Stimulated activated CD4-positive, alpha-beta T cell treated with anti-CD3 and anti-CD28 coated beads, Interleukin-2, amount 100 ng/mL, for 4 hours (primary cell): ENCODE data around the gene FNDC3B.

Experiments used
- DNase-seq: peaks from one replicate; pipeline ENCODE4 v3.0.0-alpha.2; 2020; ENCODE audit warnings: low read depth

The FNDC3B gene

DNA sequence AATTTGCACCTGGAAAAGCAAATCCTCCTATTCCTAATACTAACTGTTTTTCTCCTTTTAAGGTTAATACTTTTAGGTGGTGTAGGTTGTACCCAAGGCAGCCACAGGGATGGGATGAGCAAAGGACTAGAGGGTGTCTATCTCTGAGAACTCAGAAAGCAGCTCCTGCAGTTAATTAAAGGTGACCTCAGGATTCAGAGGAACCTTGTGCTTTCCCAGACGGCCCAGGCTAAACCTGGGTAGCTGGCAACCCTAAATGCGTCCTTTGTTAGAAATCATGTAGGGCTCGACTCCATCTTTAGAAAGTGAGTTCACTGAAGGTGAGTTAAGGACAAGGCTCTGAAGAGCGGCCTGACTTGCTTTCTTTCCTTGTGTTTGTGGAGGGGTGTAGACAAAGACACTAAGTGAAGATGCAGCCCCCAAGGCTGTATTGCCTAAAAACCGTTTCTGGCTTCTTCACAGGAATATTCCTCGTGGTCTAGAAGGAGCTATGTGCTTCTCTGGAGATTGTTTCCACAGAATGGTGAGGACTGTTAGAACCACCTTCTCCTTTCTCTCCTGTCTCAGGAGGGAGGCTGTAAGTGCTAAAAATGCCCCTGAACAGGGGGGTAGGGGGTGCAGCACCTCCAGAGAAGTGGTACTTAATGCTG, 14.9 kb downstream of the FNDC3B start:
- no peak for DNase-seq

DNA sequence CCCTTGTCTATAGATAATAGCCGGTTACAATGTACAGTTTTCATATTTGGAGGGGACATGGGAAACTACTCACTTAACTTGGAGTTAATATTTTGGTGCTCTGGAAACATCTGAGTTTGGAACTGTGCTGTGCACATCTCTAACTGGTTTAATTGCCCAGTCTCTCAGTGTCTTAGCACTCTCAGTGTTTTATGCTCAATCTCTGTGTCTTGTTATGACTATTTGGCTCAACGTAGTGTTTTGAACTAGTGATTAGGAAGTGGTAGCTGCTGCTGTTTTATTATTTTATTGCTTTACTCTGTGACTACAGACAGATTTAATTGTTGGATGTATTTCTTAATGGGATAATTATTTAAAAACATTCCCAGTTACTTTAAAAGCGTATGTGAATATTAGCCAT, 17.0 kb downstream of the FNDC3B start:
- DNase-seq: no peak

DNA sequence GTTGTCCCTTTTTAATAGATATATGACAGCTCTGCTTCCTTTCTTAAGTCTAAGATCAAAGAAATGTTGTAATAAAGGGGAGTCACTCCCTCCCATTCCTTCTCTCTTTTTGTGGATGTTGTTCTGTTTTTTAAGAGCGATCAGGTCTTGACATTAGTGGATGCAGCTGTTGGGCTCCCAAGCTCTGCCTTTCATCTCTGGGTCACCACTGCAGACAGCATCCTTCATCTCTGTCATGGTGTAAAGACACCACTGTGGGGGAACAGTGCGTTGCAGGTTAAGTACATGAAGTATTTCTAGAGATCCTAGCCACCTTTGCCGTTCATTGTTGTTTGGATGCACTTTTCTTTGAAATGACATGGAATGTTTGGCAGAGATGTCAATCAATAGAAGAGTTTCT, 17.7 kb downstream of the FNDC3B start:
- no peak for DNase-seq

DNA sequence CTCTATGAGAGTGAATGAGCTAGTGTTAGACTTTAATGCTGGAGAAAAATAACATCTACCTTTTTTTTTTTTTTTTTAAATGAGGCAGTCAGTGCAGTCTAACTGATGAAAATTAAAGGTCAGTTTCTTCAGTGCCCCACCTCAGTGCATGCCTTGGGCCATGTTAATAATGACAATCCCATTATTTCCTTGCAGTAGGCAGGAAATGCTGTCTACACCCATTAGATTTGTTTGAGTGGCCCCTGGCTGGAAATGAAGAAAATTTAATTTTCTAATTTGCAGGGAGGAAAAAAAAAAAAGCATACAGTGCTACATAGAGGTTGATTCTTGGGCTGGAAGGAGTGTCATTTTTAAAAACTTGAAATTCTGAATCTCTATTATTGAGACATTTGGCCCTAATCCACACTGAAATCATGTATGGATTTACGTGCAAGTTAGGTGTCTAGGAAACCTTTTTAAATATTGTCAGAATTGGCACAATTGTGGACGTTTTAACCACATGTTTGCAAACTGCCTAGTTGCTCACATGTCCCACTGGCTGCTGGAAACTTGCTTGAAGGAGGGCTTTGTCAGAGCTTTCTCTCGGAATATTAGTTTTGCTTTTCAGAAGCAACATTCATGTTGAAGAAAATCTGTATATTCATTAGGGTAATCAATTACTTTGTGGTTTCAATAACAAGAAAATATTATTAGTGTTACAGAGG, 18.4 kb downstream of the FNDC3B start:
- DNase-seq: no peak

DNA sequence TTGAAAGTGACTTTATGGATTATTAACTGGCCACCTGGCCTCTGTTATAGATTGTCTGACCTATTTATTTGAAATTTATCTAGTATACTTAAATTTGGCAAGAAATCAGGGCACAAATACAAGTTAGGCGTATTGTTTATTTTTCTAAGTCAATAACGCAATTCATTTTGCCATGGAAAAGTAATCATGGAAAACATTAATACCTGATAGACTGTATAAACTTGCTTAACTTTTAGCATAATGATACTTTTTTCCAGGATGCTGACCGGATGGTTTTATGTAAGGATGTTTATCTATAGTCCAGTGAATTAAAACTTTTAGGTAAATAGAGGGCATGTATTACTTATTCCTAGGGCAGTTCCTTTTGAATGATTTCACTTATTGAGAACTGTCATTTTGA, 20.2 kb downstream of the FNDC3B start:
- DNase-seq: no peak

DNA sequence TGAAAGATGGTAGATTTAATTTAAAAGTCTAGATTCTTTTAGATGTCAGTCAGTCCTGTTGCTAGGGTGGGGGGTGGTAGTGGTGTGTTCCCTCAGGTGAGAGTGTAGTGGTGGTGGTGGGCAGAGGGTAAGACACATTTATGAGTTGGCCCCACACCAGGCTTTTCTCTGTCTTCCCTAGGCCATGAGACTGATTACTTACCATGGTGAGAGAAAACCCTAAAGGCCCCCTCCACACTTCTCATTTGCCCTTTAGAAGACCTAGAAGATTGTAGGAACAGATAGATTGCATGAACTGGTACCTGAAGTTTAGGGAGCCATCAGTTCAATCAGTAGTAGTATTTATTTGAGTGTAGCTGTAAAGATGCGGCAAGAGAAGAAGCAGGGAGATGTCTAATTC, 20.9 kb downstream of the FNDC3B start:
- no peak for DNase-seq

DNA sequence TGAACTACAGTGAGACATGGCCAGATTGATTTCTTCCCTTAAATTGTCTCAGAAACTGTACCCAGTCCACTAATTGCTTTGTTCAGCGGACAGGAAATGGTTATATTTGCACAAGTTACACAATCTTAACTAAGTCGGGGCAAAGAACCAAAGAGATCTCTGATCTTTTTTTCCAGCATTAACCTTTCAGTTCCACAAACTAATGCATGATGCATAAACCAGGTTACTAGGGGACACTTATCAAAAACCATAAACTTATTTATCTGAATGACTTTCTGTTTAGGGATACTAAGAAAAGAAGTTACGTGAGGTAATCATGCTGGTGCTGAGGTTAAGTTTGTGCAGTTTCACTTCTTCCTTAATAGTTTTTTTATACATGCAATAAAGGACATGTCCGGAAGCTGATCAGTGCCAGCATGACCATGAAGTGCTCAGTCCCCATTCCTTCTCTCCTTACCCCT, 22.4 kb downstream of the FNDC3B start:
- no peak for DNase-seq

DNA sequence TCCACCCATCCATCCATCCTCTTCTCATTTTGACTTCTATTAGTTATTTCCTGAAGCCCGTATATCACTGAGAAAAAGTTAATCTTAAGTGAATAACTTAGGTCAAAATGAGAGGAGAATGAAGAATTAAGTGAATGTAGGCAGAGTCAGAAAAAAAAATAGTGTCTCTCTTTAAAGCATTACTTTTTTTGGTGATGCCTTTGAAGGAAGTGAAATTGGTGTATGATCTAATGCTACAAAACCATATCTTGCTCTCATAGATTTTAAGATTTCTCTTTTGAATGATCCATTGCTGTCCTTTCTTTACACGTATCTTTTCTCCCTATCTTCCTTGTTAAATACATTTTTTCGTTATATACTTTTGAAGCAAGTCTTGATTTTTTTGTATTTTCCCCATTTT, 23.4 kb downstream of the FNDC3B start:
- no peak for DNase-seq

DNA sequence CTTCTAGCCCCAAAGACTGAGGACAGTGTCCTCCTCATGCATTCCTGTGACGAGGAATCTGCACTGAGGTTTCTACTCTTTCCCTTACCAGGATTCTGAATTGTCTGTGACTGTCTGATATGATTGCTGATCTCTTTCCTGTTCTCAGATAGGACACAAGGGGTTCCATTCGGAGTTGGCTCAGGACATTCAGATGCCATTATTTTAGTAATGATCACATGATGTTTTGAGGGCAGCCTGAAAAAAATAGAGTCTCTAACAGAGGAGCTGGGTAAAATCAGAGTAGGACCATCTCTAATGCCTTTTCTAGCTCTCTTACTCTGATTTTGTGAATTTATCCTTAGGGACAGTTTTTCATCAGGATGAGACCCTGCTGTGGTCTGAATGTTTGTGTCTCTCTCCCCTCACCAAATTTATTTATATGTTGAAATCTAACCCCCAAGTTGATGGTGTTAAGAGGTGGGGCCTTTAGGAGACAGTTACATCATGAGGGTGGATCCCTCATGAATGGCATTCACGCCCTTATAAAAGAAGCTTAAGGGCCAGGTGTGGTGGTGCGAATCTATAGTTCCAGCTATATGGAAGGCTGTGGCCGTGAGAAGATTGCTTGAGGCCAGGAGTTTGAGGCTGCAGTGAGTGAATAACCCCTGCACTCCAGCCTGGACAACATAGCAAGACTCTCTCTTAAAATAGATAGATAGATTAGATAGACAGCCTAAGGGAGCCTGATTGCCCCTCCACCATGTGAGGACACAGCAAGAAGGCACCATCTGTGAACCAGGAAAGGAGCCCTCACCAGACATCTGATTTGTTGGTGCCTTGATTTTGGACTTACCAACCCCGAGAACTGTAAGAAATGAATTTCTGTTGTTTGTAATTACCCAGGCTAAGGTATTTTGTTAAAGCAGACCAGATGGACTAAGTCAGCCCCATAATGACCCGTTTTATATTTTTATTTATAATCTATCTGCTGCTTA, 24.4 kb downstream of the FNDC3B start:
- no peak for DNase-seq

DNA sequence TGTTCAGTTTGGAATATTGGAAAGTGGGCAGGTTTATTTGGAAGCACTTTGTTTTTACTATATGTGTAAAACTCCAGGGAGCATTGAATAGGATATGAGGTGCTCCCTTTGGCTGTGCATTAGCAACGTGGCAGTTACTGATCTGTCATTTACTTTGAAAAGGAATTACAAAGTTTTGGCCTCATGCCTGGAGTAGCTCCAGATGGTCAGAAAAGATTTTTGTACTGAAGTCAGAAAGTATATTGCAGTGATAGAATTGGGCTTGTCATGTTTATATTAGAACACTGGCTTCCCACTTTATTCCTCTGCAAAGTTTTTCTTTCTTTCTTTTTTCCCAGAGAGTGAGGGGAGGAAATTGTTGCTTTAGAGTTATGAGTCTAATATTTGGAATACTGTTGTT, 26.1 kb downstream of the FNDC3B start:
- DNase-seq: no peak

DNA sequence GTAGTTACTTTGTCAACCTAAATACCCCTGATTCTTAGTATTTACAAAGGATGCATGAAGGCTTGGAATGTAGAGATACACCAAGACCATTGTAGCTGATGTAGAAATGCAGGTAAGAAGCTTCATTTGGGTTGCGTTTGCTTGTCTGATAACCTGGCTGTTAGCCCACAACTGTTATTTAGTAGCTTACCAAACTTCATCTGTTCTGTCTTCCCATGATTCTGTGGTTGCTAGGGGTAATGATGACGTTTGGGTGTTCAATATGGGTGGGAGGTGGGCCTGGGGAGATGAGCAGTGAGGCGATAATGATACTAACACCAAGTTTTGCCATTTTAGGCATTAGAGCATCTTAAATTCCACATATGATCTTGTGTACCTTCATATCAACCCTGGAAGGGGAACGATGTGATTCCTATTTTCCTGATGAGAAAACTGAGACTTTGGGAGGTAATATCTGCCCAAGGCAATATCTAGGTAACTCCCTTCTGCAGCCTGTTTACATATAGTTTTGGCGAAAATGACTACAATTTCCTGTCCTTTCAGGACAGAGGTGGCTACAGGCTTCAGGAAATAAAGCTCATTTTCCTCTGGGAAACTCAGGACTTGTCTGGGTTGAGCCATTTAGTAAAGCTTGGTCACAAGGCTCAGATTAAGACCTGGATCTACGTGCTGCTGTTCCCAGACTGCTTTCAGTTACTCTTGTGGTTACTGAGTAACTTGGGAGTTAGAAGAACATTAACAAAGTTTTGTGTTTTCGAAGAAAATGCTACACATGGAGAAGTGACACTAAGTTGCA, 26.8 kb downstream of the FNDC3B start:
- DNase-seq: no peak

DNA sequence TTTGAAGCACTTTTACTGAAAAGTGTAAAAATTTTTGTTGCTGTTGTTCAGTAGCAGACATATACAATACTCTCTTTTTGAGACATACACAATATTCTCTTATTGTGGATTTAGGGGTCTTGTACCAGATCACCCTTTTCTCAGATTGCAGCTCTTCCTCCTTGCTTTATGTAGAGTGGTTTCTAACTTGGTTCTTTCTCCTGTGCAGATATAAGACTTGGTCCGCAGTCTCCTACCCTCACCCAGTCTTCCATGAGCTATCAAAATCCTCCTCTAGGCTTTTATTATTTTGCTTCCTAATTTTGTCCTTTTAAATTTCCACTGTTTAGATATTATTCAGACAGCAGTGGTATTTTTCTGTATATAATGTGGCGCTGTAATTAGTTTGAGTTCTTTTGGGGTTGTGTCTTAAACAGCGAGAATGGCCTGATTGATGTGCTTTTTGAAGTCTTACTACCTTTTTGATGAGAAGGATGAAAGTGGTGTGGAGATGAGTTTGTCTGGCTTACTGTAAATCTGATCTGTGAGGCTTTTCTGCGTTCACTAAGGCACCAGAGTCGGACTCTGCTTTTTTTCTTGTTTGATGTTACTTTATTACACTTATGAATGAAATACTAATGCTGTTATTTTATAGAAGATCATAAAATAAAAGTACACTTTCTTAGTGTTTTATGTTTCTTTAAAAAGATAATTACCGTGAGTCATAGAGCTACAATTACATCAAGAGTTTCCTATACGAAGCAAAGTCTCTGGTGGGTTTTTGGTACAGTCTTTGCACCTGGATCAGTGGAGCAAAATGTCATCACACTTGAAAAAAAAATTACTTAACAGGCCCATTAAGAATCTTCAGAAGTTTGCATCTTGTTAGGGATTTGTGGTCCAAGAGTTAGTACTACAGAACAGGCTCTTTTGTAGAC, 27.8 kb downstream of the FNDC3B start:
- DNase-seq: no peak

DNA sequence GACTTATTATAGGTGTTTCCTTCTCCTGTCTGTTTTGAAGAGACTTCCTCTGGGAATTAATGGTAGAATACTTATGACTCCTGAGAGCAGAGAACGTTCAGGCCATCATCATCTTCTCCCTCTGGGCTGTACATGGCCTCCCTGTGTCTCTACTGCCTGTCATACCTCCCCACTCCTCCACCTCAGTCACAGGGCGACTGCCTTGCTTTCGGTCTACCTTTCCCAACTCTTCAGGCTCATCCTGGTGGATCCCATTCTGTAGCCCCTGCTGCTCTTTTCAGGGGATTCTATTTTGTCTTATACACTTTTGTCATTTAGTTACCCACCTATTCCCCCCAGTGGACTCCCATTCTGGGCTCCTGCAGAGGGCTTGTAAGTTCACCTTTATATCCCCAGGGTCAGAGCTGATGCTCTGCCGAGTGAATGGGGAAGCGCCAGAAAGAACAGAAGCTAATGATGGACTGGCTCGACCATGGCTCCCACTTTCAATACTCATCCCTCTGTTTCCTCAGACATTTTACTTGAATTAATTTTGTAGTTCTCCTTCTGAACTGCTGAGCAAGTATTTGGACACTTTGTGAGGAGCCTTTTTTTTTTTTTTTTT, 28.6 kb downstream of the FNDC3B start:
- no peak for DNase-seq

DNA sequence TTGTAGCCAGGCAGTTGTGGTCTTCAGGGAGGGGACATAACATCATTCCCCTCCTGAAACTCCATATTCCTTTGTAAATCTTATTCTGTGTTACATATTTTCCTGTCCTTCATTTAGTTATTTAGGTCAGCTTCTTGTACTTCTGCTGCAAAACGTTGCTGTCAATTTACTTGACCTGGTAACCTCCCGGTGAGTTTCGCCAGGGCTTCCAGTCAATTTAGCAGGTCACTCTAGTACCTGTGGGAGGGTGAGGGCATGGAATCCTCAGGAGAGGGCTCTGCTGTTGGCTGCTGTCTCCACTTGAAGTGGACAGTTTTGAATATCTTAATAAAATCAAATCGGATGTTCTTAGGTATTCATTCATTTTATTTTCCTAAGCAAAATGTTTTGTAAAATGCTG, 29.6 kb downstream of the FNDC3B start:
- DNase-seq: no peak

DNA sequence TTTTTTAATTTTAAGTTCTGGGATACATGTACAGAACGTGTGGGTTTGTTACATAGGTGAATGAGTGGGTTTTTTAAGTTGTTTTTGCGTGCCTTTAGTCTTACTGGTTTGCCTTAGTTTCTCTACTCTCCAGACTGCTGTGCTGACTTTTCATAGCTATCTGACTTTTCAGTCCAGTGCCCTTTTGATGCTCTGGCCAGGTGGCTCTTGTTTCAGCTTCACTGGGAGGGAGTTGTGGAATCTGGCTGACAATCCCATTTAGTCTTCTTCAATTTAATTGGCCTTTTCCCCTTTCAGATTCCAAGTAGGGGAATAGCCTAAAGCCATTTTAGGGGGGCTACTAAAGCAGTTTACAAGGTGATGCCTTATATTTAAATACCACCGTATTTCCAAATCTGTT, 30.1 kb downstream of the FNDC3B start:
- no peak for DNase-seq

DNA sequence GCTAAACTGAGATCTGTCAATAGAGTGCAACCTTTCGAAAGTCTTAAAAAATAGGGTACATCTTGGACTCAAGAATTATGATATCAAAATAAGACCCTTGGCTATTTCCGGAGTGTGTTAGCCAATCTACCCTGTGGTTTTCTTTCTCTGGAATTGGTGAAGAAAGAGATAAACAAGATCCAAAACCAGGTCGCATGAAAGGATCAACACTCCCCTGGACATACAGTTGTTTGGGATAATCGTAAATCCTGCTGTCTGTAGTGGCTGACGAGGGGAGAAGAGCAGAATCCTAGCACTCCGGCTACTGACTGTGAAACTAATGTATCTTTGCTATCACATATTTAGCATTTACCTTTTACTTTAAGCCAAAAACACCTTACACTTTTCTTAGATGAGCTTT, 30.9 kb downstream of the FNDC3B start:
- DNase-seq: no peak

DNA sequence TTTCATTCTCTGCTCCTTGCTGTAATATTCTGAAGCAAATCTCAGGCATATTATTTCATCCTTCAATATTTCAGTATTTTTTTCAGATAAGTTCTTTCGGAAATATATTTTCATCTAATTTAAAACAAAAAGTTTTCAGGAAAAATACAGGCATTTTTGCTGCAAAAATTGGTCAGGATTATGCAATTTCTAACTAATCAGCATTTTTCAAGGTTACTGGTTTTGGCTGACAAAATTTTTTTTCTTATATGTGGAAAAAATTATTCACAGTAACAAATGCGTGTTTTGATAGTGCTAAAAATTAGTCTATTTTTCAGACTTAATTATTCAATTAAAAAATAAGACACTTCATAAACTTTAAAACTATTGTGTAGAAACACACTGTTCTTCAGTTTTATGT, 31.4 kb downstream of the FNDC3B start:
- no peak for DNase-seq

DNA sequence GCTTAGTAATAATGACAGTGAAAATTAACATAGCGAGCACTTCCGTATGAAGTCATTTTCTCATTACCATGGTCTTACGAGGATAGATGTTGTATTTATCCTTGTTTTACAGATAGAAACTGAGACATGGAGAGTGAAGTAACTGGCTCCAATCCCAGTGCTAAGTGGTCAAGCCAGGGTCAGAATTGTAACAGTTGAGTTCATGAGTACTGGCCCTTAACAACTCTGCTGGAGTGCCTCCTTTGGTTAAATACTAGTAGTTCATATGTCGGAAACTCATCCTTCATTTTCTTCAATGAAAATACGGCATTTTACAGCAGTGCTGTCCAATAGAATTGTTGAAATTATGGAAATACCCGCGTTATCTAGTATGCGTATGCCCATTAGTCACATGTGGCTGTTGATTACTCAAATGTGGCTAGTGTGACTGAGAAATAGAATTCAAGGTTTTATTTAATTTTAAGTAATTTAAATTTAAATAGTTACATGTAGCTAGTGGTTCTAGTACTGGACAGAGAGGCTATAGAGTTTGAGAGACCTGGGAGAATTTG, 32.5 kb downstream of the FNDC3B start:
- DNase-seq: no peak

DNA sequence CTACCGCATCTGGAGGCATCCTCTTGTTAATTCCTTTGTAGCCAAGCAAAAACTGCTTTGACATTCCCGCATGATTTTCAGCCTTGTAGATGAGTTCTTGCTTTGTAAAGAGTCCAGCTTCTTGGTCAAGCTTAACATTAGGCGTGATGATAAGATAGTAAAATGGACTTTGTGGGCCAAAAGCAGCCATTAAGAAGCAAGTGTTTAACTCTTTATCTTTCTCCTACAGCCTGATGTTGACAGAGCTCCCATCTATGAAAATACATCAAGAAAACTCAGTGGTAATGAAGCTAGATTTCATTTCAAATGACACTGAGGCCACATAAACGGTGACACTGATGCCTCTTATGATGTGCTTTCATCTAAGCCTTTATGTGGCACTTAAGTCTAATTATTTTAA, 33.2 kb downstream of the FNDC3B start:
- no peak for DNase-seq

DNA sequence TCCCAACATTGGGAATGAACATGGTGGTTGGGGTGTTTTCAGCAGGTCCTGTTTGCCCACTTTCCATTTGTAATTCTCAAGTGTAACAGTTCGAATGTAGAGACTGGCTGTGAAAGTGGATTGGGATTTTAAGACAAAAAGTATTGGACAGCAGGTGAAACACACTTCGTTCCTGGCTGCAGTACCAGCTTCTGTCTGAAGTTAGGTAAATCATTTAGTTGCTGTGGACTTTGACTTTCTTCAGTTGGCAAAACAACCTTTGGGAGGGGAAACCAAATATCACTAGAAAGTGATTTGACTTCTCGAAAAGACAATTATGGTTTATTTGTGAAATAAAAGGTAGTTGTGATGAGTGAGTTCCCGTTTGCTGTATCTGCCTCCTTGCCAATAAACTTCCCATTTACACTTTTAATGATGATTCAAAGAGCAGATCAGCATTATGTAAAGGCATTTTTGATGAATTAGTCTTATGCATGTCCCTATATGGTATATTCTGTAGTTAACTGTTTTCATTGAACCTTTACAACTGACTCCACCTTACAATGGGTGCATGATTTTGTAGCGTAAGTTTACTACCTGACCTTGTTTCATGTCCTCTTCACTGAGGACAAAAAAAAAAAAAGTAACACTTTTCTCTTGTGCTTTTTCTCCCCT, 34.0 kb downstream of the FNDC3B start:
- no peak for DNase-seq
